Ascending aorta (tissue), 2 donors: ENCODE data around the gene NLRP5. TPM values are rescaled to one million over a fixed set of nuclear protein-coding genes. Genes with fewer than 3 reads are reported as not detected.
"Not testable (repeated sequence)": the region's sequence is repeated elsewhere in the genome, so short reads cannot be mapped to it uniquely, and the experiment has no call there.

ENCODE experiments used
- DNase-seq, 2 donors: peaks; one replicate each; pipeline ENCODE4 v3.0.0-alpha.2; 2019; ENCODE audit warnings: low spot score in 2 of 2
- H3K27ac ChIP-seq, 2 donors: fragments of 200-600 bp; sonication (generic); one replicate each; pipeline ENCODE4 v1.5.1; 2016 to 2017; ENCODE audit warnings: mild to moderate bottlenecking in 1 of 2
- H3K27me3 ChIP-seq: fragments of 200-600 bp; sonication (generic); one replicate; pipeline ENCODE4 v1.5.1; 2017
- H3K36me3 ChIP-seq, 2 donors: fragments of 200-600 bp; sonication (generic); one replicate each; pipeline ENCODE4 v1.5.1; 2016
- H3K4me1 ChIP-seq, 2 donors: fragments of 200-600 bp; sonication (generic); one replicate each; pipeline ENCODE4 v1.5.1; 2016 to 2017; ENCODE audit warnings: mild to moderate bottlenecking in 1 of 2
- H3K4me3 ChIP-seq, 2 donors: fragments of 200-600 bp; sonication (generic); one replicate each; pipeline ENCODE4 v1.5.1; 2016 to 2017; ENCODE audit warnings: mild to moderate bottlenecking in 1 of 2
- H3K9me3 ChIP-seq, 2 donors: fragments of 200-600 bp; sonication (generic); one replicate each; pipeline ENCODE4 v1.5.1; 2016
- CTCF ChIP-seq, 3 experiments: fragments of 200-600 bp in 2 of 3; fragments of 450-650 bp in 1 of 3; sonication (generic) in 2 of 3; IDR thresholded peaks; one replicate each; pipeline ENCODE4 v1.5.1; 2016 to 2019; ENCODE audit warnings: antibody characterized with exemption in 3 of 3, mild to moderate bottlenecking in 1 of 3, moderate library complexity in 1 of 3
- intact Hi-C: fragments of 100-400 bp; cut with DNase I; formaldehyde crosslinking; loops from one replicate; pipeline ENCODE4 v1.15.1; 2023
- total RNA-seq: library from RNA; depleted of rRNA; stranded (reverse); fragments of >200 nt; gene quantifications from one replicate; pipeline ENCODE4 v1.1.0, GENCODE V29; 2016

Gene NLRP5
- total RNA-seq, 1 donor from 2014 or later = not detected

DNA sequence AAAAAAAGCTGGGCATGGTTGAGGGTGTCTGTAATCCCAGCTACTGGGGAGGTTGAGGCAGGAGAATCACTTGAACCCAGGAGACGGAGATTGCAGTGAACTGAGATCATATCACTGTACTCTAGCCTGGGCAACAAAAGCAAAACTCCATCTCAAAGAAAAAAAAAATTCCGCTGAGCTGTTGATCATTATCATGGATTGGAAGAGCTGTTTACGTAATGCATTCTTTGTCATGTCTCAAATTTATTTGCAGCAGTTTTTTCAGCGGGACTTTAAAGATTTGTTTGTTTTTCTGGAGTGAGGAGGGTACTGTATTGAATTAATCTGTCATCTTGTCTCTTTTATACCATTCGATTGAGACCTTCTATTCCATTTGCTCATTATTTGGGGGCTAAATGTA, 4.3 kb downstream of the NLRP5 start:
- H3K4me3 ChIP-seq = no peak overlapping the region
- intact Hi-C loops = no loop called here
- DNase-seq = no peak
- no peaks in the 10 kb centered on the region for H3K36me3 ChIP-seq
- no peak for TF ChIP-seq CTCF (IDR thresholded peaks at IDR 0.05)
- H3K27me3 ChIP-seq = no peaks in the 10 kb centered on the region
- no peak overlapping the region for H3K27ac ChIP-seq
- no peaks in the 10 kb centered on the region for H3K4me1 ChIP-seq
- no peaks in the 10 kb centered on the region for H3K9me3 ChIP-seq

DNA sequence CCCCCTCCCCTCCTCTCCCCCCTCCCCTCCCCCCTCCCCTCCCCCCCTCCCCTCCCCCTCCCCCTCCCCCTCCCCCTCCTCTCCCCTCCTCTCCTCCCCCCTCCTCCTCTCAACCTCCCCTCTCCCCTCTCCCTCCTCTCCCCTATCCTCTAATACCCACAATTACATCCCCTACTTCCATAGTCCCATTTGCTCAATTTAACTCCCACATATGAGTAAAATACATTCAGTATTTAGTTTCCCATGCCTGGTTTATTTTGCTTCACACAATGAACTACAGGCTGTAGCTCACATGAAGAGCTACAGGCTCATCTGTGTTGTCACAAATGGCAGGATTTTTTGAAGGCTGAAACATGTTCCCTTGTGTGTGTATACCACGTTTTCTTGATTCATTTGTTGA, 6.9 kb downstream of the NLRP5 start:
- DNase-seq = no peak
- no peak for TF ChIP-seq CTCF (IDR thresholded peaks at IDR 0.05)
- intact Hi-C loops = no loop called here
- Histone ChIP-seq H3K36me3 (no peaks in the 10 kb centered on the region), H3K27me3 (no peaks in the 10 kb centered on the region), H3K4me3 (no peak overlapping the region), H3K4me1 (no peaks in the 10 kb centered on the region), H3K9me3 (peaks cover 0 to 5% of the 10 kb centered on the region in 2 donors), H3K27ac (no peak overlapping the region)

- Histone ChIP-seq H3K27me3 (no peaks in the 10 kb centered on the region), H3K36me3 (no peaks in the 10 kb centered on the region), H3K9me3 (no peaks in the 10 kb centered on the region), H3K4me1 (no peaks in the 10 kb centered on the region), H3K4me3 (no peak overlapping the region), H3K27ac (no peak overlapping the region)
- no peak for DNase-seq
- intact Hi-C loops = no loop called here
- TF ChIP-seq CTCF (IDR thresholded peaks at IDR 0.05) = no peak
Measured at GRCh38 chr19:56014765-56015164, 28.2 kb downstream of the NLRP5 start.

GRCh38 chr19:56015756-56016155, 29.2 kb downstream of the NLRP5 start:
- Histone ChIP-seq H3K36me3 (no peaks in the 10 kb centered on the region), H3K27ac (no peak overlapping the region), H3K4me3 (no peak overlapping the region), H3K4me1 (no peaks in the 10 kb centered on the region), H3K27me3 (no peaks in the 10 kb centered on the region), H3K9me3 (no peaks in the 10 kb centered on the region)
- TF ChIP-seq CTCF (IDR thresholded peaks at IDR 0.05) = no peak
- intact Hi-C loops = no loop called here
- no peak for DNase-seq

- intact Hi-C loops, DNase-seq: not testable (repeated sequence)
Measured at GRCh38 chr19:56019325-56019724, 32.8 kb downstream of the NLRP5 start.

GRCh38 chr19:56020355-56020975, 33.9 kb downstream of the NLRP5 start:
- H3K27me3 ChIP-seq, H3K4me1 ChIP-seq, H3K9me3 ChIP-seq, H3K27ac ChIP-seq, H3K36me3 ChIP-seq, intact Hi-C loops, H3K4me3 ChIP-seq, DNase-seq: not testable (repeated sequence)

More at GRCh38 chr19:56019325-56019724, 32.8 kb downstream of the NLRP5 start:
- not testable (repeated sequence) for H3K27me3 ChIP-seq, H3K9me3 ChIP-seq, H3K4me3 ChIP-seq, H3K4me1 ChIP-seq, H3K36me3 ChIP-seq, H3K27ac ChIP-seq

DNA sequence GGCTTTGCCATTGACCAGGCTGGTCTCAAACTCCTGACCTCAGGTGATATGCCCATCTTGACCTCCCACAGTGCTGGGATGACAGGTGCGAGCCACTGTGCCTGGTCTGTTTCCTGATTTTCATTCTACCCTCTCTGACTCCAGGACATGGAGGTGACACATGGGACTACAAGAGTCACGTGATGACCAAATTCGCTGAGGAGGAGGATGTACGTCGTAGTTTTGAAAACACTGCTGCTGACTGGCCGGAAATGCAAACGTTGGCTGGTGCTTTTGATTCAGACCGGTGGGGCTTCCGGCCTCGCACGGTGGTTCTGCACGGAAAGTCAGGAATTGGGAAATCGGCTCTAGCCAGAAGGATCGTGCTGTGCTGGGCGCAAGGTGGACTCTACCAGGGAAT, 40.2 kb downstream of the NLRP5 start:
- intact Hi-C loops = no loop called here
- Histone ChIP-seq H3K27me3 (no peaks in the 10 kb centered on the region), H3K27ac (no peak overlapping the region), H3K4me3 (no peak overlapping the region), H3K9me3 (no peaks in the 10 kb centered on the region), H3K4me1 (no peaks in the 10 kb centered on the region), H3K36me3 (no peaks in the 10 kb centered on the region)
- no peak for DNase-seq
- no peak for TF ChIP-seq CTCF (IDR thresholded peaks at IDR 0.05)
